ENCODE results near the gene USP17L10.
"Not testable (repeated sequence)": the region's sequence is repeated elsewhere in the genome, so short reads cannot be mapped to it uniquely, and the experiment has no call there.

Gene USP17L10, protein sequence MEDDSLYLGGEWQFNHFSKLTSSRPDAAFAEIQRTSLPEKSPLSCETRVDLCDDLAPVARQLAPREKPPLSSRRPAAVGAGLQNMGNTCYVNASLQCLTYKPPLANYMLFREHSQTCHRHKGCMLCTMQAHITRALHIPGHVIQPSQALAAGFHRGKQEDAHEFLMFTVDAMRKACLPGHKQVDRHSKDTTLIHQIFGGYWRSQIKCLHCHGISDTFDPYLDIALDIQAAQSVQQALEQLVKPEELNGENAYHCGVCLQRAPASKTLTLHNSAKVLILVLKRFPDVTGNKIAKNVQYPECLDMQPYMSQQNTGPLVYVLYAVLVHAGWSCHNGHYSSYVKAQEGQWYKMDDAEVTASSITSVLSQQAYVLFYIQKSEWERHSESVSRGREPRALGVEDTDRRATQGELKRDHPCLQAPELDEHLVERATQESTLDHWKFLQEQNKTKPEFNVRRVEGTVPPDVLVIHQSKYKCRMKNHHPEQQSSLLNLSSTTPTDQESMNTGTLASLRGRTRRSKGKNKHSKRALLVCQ

DNA sequence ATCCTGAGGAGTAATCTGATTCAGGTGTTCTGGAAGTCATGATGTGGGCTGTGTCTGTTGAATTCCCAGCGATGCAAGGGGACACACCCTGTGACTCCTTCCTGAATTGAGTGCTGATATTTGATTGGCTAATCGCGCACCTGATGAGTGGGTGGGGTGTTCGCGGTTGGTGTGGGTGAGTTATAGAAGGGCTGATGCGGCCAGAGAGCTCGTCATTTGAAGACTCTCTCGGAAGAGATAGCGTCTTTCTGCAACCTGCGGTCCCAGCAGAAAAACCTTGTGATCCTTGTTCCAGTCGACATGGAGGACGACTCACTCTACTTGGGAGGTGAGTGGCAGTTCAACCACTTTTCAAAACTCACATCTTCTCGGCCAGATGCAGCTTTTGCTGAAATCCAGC is at the start of gene USP17L10:
Gene USP17L10, plus strand, starts transcription at position 301 of the 400 bp plus-strand sequence. Its CDS starts 0 bp downstream, at position 301.
- DNase-seq: not testable (repeated sequence)

GRCh38 chr4:9165990-9166389 is 44.5 kb upstream of the USP17L10 start:
- DNase-seq: not testable (repeated sequence)

DNA sequence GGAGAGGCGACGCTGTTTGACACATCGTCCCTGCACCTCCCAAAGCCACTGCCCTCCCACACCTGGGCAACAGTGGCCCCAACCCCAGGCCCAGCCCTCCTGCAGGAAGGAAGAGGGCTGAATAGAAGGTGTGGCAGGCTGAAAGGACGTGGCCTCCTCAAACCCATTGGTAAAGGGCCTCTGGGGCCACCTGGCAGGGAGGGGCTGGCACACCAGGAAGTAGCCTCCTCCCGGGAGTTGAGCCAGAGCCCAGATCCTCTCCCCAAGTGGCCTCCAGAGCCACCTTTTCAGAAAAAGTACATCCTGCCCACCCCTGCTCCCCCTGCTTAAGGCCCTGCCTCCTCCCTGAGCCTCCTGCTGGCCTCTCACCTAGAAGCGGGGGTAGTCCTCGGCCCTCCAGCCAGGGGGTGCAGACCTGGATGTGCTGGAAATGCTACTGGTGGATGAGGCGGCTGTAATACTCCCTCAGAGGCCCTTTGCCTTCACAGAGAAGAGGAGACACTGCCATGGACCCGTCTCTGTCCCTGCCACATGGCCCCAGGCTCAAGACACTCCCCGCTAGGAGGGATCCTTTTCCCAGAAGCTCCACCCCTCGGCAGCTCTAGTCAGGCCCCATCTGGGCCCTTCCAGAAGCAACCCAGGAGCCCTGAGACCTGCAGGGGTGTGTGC is 40.5 kb upstream of the USP17L10 start, which contains the start of gene FAM90A26:
Gene FAM90A26, plus strand, starts transcription at position 619 of the 669 bp plus-strand sequence. CDS start 2,764 bp downstream, outside the sequence.
- DNase-seq: not testable (repeated sequence)

- not testable (repeated sequence) for DNase-seq
Measured at GRCh38 chr4:9214701-9215100, 4.2 kb downstream of the USP17L10 start.

GRCh38 chr4:9215105-9215504 is 4.6 kb downstream of the USP17L10 start, which contains the start of gene USP17L11:
Gene USP17L11, plus strand, starts transcription at chr4:9215405. Its CDS starts 0 bp downstream, at chr4:9215405.
- not testable (repeated sequence) for DNase-seq

DNA sequence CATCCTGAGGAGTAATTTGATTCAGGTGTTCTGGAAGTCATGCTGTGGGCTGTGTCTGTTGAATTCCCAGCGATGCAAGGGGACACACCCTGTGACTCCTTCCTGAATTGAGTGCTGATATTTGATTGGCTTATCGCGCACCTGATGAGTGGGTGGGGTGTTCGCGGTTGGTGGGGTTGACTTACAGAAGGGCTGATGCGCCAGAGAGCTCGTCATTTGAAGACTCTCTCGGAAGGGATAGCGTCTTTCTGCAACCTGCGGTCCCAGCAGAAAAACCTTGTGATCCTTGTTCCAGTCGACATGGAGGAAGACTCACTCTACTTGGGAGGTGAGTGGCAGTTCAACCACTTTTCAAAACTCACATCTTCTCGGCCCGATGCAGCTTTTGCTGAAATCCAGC is 9.4 kb downstream of the USP17L10 start, which contains the start of gene USP17L12:
Gene USP17L12, plus strand, starts transcription at position 301 of the 400 bp plus-strand sequence. Its CDS starts 0 bp downstream, at position 301.
- not testable (repeated sequence) for DNase-seq

GRCh38 chr4:9224596-9224995 is 14.1 kb downstream of the USP17L10 start, which contains the start of gene USP17L13:
Gene USP17L13, plus strand, starts transcription at chr4:9224896. Its CDS starts 0 bp downstream, at chr4:9224896.
- not testable (repeated sequence) for DNase-seq

- DNase-seq: not testable (repeated sequence)
Measured at GRCh38 chr4:9230249-9230648, 19.8 kb downstream of the USP17L10 start.

DNA sequence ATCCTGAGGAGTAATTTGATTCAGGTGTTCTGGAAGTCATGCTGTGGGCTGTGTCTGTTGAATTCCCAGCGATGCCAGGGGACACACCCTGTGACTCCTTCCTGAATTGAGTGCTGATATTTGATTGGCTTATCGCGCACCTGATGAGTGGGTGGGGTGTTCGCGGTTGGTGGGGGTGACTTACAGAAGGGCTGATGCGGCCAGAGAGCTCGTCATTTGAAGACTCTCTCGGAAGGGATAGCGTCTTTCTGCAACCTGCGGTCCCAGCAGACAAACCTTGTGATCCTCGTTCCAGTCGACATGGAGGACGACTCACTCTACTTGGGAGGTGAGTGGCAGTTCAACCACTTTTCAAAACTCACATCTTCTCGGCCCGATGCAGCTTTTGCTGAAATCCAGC is 23.6 kb downstream of the USP17L10 start, which contains the start of gene USP17L15:
Gene USP17L15, plus strand, starts transcription at position 301 of the 400 bp plus-strand sequence. Its CDS starts 0 bp downstream, at position 301.
- not testable (repeated sequence) for DNase-seq

- not testable (repeated sequence) for DNase-seq
Measured at GRCh38 chr4:9238461-9238860, 28.0 kb downstream of the USP17L10 start.

DNA sequence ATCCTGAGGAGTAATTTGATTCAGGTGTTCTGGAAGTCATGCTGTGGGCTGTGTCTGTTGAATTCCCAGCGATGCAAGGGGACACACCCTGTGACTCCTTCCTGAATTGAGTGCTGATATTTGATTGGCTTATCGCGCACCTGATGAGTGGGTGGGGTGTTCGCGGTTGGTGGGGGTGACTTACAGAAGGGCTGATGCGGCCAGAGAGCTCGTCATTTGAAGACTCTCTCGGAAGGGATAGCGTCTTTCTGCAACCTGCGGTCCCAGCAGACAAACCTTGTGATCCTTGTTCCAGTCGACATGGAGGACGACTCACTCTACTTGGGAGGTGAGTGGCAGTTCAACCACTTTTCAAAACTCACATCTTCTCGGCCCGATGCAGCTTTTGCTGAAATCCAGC is 33.1 kb downstream of the USP17L10 start, which contains the start of gene USP17L17:
Gene USP17L17, plus strand, starts transcription at position 301 of the 400 bp plus-strand sequence. Its CDS starts 0 bp downstream, at position 301.
- not testable (repeated sequence) for DNase-seq

DNA sequence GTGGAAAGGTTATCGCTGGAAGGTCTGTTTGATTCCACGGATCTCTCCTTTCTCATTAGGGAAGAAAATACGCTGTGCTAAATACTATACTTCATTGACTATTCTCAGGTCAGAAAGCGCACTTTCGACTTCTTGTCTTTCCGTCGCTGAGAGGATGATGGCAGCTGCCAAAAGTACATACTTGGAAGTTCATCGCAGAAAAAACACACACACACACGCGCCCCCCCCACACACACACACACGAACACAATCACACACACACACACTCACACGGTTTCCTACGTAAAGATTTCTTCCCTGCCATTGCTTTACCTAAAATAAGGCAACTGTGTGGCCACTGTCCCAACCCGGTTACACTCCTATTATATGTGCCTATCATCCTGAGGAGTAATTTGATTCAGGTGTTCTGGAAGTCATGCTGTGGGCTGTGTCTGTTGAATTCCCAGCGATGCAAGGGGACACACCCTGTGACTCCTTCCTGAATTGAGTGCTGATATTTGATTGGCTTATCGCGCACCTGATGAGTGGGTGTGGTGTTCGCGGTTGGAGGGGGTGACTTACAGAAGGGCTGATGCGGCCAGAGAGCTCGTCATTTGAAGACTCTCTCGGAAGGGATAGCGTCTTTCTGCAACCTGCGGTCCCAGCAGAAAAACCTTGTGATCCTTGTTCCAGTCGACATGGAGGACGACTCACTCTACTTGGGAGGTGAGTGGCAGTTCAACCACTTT is 37.7 kb downstream of the USP17L10 start, which contains the start of gene USP17L18:
Gene USP17L18, plus strand, starts transcription at position 678 of the 728 bp plus-strand sequence. Its CDS starts 0 bp downstream, at position 678.
- DNase-seq: not testable (repeated sequence)

- not testable (repeated sequence) for DNase-seq
Measured at GRCh38 chr4:9253078-9253477, 42.6 kb downstream of the USP17L10 start, which contains the start of gene USP17L19. Gene USP17L19, plus strand, starts transcription at chr4:9253378. Its CDS starts 0 bp downstream, at chr4:9253378.

DNA sequence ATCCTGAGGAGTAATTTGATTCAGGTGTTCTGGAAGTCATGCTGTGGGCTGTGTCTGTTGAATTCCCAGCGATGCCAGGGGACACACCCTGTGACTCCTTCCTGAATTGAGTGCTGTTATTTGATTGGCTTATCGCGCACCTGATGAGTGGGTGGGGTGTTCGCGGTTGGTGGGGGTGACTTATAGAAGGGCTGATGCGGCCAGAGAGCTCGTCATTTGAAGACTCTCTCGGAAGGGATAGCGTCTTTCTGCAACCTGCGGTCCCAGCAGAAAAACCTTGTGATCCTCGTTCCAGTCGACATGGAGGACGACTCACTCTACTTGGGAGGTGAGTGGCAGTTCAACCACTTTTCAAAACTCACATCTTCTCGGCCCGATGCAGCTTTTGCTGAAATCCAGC is 47.4 kb downstream of the USP17L10 start, which contains the start of gene USP17L20:
Gene USP17L20, plus strand, starts transcription at position 301 of the 400 bp plus-strand sequence. Its CDS starts 0 bp downstream, at position 301.
- DNase-seq: not testable (repeated sequence)
